IMR-90 (cell line): ENCODE data around the gene RNF40. TPM values are rescaled to one million over a fixed set of nuclear protein-coding genes. Genes with fewer than 3 reads are reported as not detected.

Experiments
- ATAC-seq: fragments of 200-7000 bp; cut with Tn5 transposase; 2 replicates; pipeline ENCODE4 v1.9.1; 2020; ENCODE audit warnings: low read depth, mild to moderate bottlenecking, moderate library complexity
- BruUV-seq: library from RNA; stranded (reverse); fragments of 400-500 nt; replicated peaks from 2 replicates; lab custom pipeline; 2021; lab: Mats Ljungman, UMichigan
- CTCF ChIA-PET: fragments of 300-600 bp; formaldehyde crosslinking; extraction: SDS; loops from one replicate; lab custom pipeline; 2021; ENCODE audit warnings: antibody characterized with exemption; lab: Yijun Ruan, JAX
- POLR2A ChIA-PET: fragments of 300-600 bp; sonication (Branson Sonifier 250); formaldehyde crosslinking; loops from one replicate; lab custom pipeline; 2022; ENCODE audit warnings: antibody characterized with exemption; ENCODE audit not compliant: unreplicated experiment; lab: Charles Lee
- DNase-seq: peaks from one replicate; pipeline ENCODE4 v3.0.0; 2013
- H2AFZ ChIP-seq: replicated peaks from 2 replicates; pipeline ENCODE3; 2013; ENCODE audit warnings: low read length, mild to moderate bottlenecking; ENCODE audit not compliant: poor library complexity
- H2AK5ac ChIP-seq: 2 replicates; pipeline ENCODE4 v1.6.1; 2013; ENCODE audit warnings: low read depth, low read length, inconsistent platforms
- H2AK9ac ChIP-seq: replicated peaks from 2 replicates; pipeline ENCODE3; 2013; ENCODE audit warnings: mild to moderate bottlenecking, low read depth, low read length, moderate library complexity; ENCODE audit not compliant: poor library complexity
- H2BK120ac ChIP-seq: 2 replicates; pipeline ENCODE4 v1.6.1; 2013; ENCODE audit warnings: low read depth, low read length, inconsistent platforms
- H2BK15ac ChIP-seq: 3 replicates; pipeline ENCODE4 v1.6.1; 2013; ENCODE audit warnings: low read depth, low read length, inconsistent platforms
- H2BK20ac ChIP-seq: 2 replicates; pipeline ENCODE4 v1.6.1; 2013; ENCODE audit warnings: low read depth, mild to moderate bottlenecking, inconsistent platforms, low read length, moderate library complexity
- H2BK5ac ChIP-seq: 2 replicates; pipeline ENCODE4 v1.6.1; 2013; ENCODE audit warnings: mild to moderate bottlenecking, low read depth, low read length, inconsistent platforms; ENCODE audit not compliant: poor library complexity, severe bottlenecking
- H3K14ac ChIP-seq: replicated peaks from 2 replicates; pipeline ENCODE4 v1.6.1; 2013; ENCODE audit warnings: low read depth, low read length, inconsistent platforms
- H3K18ac ChIP-seq: 2 replicates; pipeline ENCODE4 v1.6.1; 2013; ENCODE audit warnings: low read depth, low read length, control low read depth
- H3K23ac ChIP-seq: 2 replicates; pipeline ENCODE4 v1.6.1; 2013; ENCODE audit warnings: low read depth, low read length, inconsistent platforms
- H3K27ac ChIP-seq: 2 replicates; pipeline ENCODE4 v1.5.1; 2013; ENCODE audit warnings: mild to moderate bottlenecking, control low read depth, low read length; ENCODE audit not compliant: insufficient read depth
- H3K27me3 ChIP-seq: 2 replicates; pipeline ENCODE4 v1.6.1; 2013; ENCODE audit warnings: low read length; ENCODE audit not compliant: control insufficient read depth, insufficient read depth
- H3K36me3 ChIP-seq: 2 replicates; pipeline ENCODE4 v1.6.1; 2013; ENCODE audit warnings: low read length, mixed read lengths; ENCODE audit not compliant: control insufficient read depth, insufficient read depth
- H3K4ac ChIP-seq: 2 replicates; pipeline ENCODE4 v1.6.1; 2013; ENCODE audit warnings: low read depth, low read length, inconsistent platforms
- H3K4me1 ChIP-seq: 2 replicates; pipeline ENCODE4 v1.6.1; 2013; ENCODE audit warnings: low read length, mixed read lengths; ENCODE audit not compliant: control insufficient read depth, insufficient read depth
- H3K4me2 ChIP-seq: 2 replicates; pipeline ENCODE4 v1.6.1; 2013; ENCODE audit warnings: low read depth, mild to moderate bottlenecking, control low read depth, low read length, moderate library complexity
- H3K4me3 ChIP-seq: 2 replicates; pipeline ENCODE4 v1.5.1; 2013; ENCODE audit warnings: low read depth, mild to moderate bottlenecking, control low read depth, low read length, moderate library complexity; ENCODE audit not compliant: insufficient read depth
- H3K56ac ChIP-seq: 2 replicates; pipeline ENCODE4 v1.6.1; 2013; ENCODE audit warnings: low read length, inconsistent platforms; ENCODE audit not compliant: insufficient read depth; ENCODE audit errors: extremely low read depth
- H3K79me1 ChIP-seq, 2 experiments: 2 replicates each; pipeline ENCODE4 v1.6.1; 2013; ENCODE audit warnings: low read length in 2 of 2, inconsistent platforms in 1 of 2, low read depth in 1 of 2
- H3K9ac ChIP-seq: 2 replicates; pipeline ENCODE4 v1.6.1; 2013; ENCODE audit warnings: low read depth, low read length, control low read depth
- H3K9me1 ChIP-seq: 2 replicates; pipeline ENCODE4 v1.6.1; 2013; ENCODE audit warnings: low read length, inconsistent platforms; ENCODE audit not compliant: insufficient read depth
- H3K9me3 ChIP-seq: 2 replicates; pipeline ENCODE4 v1.6.1; 2013; ENCODE audit warnings: low read length; ENCODE audit not compliant: control insufficient read depth, insufficient read depth
- H4K20me1 ChIP-seq: 2 replicates; pipeline ENCODE4 v1.6.1; 2013; ENCODE audit warnings: low read length, inconsistent platforms; ENCODE audit not compliant: insufficient read depth
- H4K5ac ChIP-seq: 2 replicates; pipeline ENCODE4 v1.6.1; 2013; ENCODE audit warnings: mild to moderate bottlenecking, low read depth, low read length, control low read depth
- H4K8ac ChIP-seq, 2 experiments: 2 replicates each; pipeline ENCODE4 v1.6.1; 2013; ENCODE audit warnings: low read depth in 2 of 2, low read length in 2 of 2, control low read depth in 1 of 2, inconsistent platforms in 1 of 2
- H4K91ac ChIP-seq: 2 replicates; pipeline ENCODE4 v1.6.1; 2013; ENCODE audit warnings: low read depth, low read length, inconsistent platforms; ENCODE audit not compliant: insufficient read depth
- CHD1 ChIP-seq: IDR thresholded peaks from 2 replicates; pipeline ENCODE4 v1.6.1; 2012; ENCODE audit warnings: low read depth, low read length, improper control_type of control experiment
- MAFK ChIP-seq: IDR thresholded peaks from 2 replicates; pipeline ENCODE4 v1.6.1; 2012; ENCODE audit warnings: low read depth, low read length, improper control_type of control experiment
- MXI1 ChIP-seq: IDR thresholded peaks from 2 replicates; pipeline ENCODE4 v1.6.1; 2012; ENCODE audit warnings: low read depth, mild to moderate bottlenecking, low read length, moderate library complexity, borderline replicate concordance
- POLR2A ChIP-seq: IDR thresholded peaks from 2 replicates; pipeline ENCODE4 v1.6.1; 2012; ENCODE audit warnings: mild to moderate bottlenecking, low read depth, low read length
- RAD21 ChIP-seq: IDR thresholded peaks from 2 replicates; pipeline ENCODE4 v1.6.1; 2012; ENCODE audit warnings: low read length, improper control_type of control experiment
- RCOR1 ChIP-seq: IDR thresholded peaks from 2 replicates; pipeline ENCODE4 v1.6.1; 2012; ENCODE audit warnings: mild to moderate bottlenecking, low read length, improper control_type of control experiment; ENCODE audit not compliant: insufficient replicate concordance
- WGBS, 2 experiments: methylation state at CpG; one replicate each; pipeline versions ENCODE4 v1.1.5 to v1.1.7; 2013; ENCODE audit warnings: missing lambda C conversion rate in 2 of 2; ENCODE audit not compliant: insufficient read length in 1 of 2; ENCODE audit errors: extremely low coverage in 2 of 2; 5-methylcytosine and 5-hydroxymethylcytosine counted together
- dilution Hi-C: fragments of 300-500 bp; cut with HindIII; formaldehyde crosslinking; loops from one replicate; pipeline ENCODE4 v1.14.3; 2018; ENCODE audit warnings: low sequenced_read_pairs; ENCODE audit not compliant: unreplicated experiment
- in situ Hi-C: fragments of 300-500 bp; cut with MboI; formaldehyde crosslinking; loops from 3 replicates; pipeline ENCODE4 v1.14.3; 2019; ENCODE audit warnings: low sequenced_read_pairs, inconsistent platforms, mixed read lengths
- intact Hi-C: fragments of 100-400 bp; cut with micrococcal nuclease; formaldehyde crosslinking; loops from 2 replicates; pipeline ENCODE4 v1.10.0; 2022
- polyA plus RNA-seq, 3 experiments: library from polyadenylated mRNA; depleted of rRNA; stranded (reverse); fragments of >200 nt; gene quantifications; 2 replicates each; pipeline ENCODE4 v1.2.3, GENCODE V29; 2012; ENCODE audit warnings: low replicate concordance in 1 of 3
- total RNA-seq: library from RNA; depleted of rRNA; stranded (reverse); fragments of >200 nt; gene quantifications from 2 replicates; pipeline ENCODE4 v1.2.3, GENCODE V29; 2012
- TF ChIP-seq, protein P1 (sequence below): fragments of 150-350 bp; IDR thresholded peaks from 2 replicates; pipeline ENCODE4 v1.6.1; 2016; ENCODE audit warnings: low read depth, mild to moderate bottlenecking, low read length, moderate library complexity, borderline replicate concordance
- TF ChIP-seq, protein P2 (sequence below): fragments of 150-350 bp; IDR thresholded peaks from 2 replicates; pipeline ENCODE4 v1.6.1; 2017; ENCODE audit warnings: mild to moderate bottlenecking, antibody characterized with exemption, low read length, low read depth
- TF ChIP-seq, protein P3 (sequence below): conservative IDR thresholded peaks from 2 replicates; pipeline ENCODE4 v1.5.1; 2012; ENCODE audit warnings: mild to moderate bottlenecking, low read depth, low read length, improper control_type of control experiment

RNF40 gene
- total and polyA plus RNA-seq, 2 of the 4 experiments (the other 2 are of a cell fraction): 46.7 to 72.4 TPM

DNA sequence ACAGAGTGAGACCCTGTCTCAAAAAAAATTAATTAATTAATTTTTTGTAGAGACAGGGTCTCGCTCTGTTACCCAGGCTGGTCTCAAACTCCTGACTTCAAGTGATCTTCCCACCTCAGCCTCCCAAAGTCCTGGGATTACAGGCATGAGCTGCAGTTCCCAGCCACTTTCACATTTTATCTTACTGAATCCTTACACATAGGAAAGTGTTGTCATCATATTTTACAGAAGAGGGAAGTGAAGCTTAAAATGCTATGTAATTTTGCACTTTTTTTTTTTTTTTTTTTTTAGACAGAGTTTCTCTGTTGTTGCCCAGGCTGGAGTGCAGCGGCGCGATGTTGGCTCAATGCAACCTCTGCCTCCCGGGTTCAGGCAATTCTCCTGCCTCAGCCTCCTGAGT is 46.0 kb downstream of the RNF40 start:
- Histone ChIP-seq H3K9me1 (peaks cover 8% of the 10 kb centered on the region; the same call in 1 of the 2 replicates), H3K4me3 (no peak overlapping the region), H3K14ac (no peak overlapping the region), H4K8ac (no peak overlapping the region), H2BK120ac (no peak overlapping the region), H3K18ac (no peak overlapping the region), H3K79me1 (peaks cover 8 to 15% of the 10 kb centered on the region in 2 experiments; a peak in 3 of 4 replicates), H3K56ac (no peak overlapping the region), H3K4ac (no peak overlapping the region), H2AFZ (no peak overlapping the region), H2BK15ac (no peak overlapping the region), H4K5ac (no peak overlapping the region), H3K27ac (no peak overlapping the region), H3K23ac (no peak overlapping the region), H2AK5ac (no peak overlapping the region), H3K9ac (no peak overlapping the region), H4K91ac (no peak overlapping the region), H4K20me1 (no peaks in the 10 kb centered on the region), H2BK20ac (no peak overlapping the region), H2BK5ac (no peak overlapping the region), H2AK9ac (no peak overlapping the region), H3K4me2 (no peak overlapping the region), H3K27me3 (no peaks in the 10 kb centered on the region), H3K9me3 (no peaks in the 10 kb centered on the region), H3K36me3 (no peaks in the 10 kb centered on the region), H3K4me1 (peaks cover 8% of the 10 kb centered on the region)
- WGBS, 2 experiments: no CpG with 5 or more reads among the region's 5 CpGs
- ChIA-PET POLR2A (interaction anchor here (0.6 kb wide), 3 partner anchors 24 to 87 kb away, joined by 3 to 10 read pairs (median 3); no protein-coding TSS in a partner anchor), CTCF (no interaction called here)
- no TSS peak for BruUV-seq
- in situ Hi-C loops: no loop called here
- dilution Hi-C loops: no loop called here
- TF ChIP-seq, protein P1, sequence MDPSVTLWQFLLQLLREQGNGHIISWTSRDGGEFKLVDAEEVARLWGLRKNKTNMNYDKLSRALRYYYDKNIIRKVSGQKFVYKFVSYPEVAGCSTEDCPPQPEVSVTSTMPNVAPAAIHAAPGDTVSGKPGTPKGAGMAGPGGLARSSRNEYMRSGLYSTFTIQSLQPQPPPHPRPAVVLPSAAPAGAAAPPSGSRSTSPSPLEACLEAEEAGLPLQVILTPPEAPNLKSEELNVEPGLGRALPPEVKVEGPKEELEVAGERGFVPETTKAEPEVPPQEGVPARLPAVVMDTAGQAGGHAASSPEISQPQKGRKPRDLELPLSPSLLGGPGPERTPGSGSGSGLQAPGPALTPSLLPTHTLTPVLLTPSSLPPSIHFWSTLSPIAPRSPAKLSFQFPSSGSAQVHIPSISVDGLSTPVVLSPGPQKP: no peak
- TF ChIP-seq CHD1: no peak
- TF ChIP-seq, protein P2, sequence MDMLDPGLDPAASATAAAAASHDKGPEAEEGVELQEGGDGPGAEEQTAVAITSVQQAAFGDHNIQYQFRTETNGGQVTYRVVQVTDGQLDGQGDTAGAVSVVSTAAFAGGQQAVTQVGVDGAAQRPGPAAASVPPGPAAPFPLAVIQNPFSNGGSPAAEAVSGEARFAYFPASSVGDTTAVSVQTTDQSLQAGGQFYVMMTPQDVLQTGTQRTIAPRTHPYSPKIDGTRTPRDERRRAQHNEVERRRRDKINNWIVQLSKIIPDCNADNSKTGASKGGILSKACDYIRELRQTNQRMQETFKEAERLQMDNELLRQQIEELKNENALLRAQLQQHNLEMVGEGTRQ: no peak
- TF ChIP-seq MXI1: no peak
- TF ChIP-seq POLR2A: no peak
- no peak for TF ChIP-seq RCOR1
- TF ChIP-seq, protein P3, sequence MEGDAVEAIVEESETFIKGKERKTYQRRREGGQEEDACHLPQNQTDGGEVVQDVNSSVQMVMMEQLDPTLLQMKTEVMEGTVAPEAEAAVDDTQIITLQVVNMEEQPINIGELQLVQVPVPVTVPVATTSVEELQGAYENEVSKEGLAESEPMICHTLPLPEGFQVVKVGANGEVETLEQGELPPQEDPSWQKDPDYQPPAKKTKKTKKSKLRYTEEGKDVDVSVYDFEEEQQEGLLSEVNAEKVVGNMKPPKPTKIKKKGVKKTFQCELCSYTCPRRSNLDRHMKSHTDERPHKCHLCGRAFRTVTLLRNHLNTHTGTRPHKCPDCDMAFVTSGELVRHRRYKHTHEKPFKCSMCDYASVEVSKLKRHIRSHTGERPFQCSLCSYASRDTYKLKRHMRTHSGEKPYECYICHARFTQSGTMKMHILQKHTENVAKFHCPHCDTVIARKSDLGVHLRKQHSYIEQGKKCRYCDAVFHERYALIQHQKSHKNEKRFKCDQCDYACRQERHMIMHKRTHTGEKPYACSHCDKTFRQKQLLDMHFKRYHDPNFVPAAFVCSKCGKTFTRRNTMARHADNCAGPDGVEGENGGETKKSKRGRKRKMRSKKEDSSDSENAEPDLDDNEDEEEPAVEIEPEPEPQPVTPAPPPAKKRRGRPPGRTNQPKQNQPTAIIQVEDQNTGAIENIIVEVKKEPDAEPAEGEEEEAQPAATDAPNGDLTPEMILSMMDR: no peak
- TF ChIP-seq RAD21: no peak
- no peak for TF ChIP-seq MAFK
- DNase-seq: no peak
- intact Hi-C loops: no loop called here
- no peak for ATAC-seq
